Activated CD4-positive, alpha-beta T cell treated with anti-CD3 and anti-CD28 coated beads, Interleukin-2, amount 50 U/mL, for 48 hours (primary cell): ENCODE measurements around the gene HOXD10.

Source experiments
- DNase-seq, 2 experiments: peaks; one replicate each; pipeline ENCODE4 v3.0.0-alpha.2; 2020

HOXD10 gene

GRCh38 chr2:176152350-176153181 lies 36.0 kb downstream of the HOXD10 start:
- no peak for DNase-seq

DNA sequence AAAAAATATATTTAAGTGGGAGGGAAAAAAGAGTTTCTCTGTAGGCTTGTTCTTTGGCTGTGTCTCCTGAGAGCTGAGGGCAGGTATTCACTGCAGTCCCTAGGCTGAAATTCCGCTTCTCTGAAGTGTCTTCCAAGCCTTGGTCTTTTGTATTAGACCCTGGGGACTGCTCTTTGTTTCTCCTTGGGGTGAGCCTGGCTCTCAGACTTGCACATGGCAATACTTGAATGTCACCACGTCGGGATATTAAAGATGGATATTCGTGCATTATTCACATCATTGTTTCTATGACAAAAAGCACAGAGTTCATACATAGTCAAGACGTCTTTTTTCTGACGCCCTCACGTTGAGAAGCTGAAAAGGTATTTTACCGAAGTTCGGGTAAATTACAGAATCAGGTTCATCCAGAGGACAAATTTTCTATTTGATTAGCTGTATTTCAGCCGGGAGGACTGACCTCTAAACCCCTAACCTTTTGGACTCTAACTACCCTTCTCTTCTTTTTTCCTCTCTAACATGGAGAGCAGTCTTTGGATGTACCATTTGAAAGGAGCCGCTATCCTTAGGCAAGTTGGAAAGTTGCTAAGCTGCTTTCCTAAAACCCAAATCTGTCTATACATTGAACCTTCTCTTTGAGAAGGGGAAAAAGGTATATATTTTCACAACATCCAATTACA lies 38.1 kb downstream of the HOXD10 start:
- no peak for DNase-seq

DNA sequence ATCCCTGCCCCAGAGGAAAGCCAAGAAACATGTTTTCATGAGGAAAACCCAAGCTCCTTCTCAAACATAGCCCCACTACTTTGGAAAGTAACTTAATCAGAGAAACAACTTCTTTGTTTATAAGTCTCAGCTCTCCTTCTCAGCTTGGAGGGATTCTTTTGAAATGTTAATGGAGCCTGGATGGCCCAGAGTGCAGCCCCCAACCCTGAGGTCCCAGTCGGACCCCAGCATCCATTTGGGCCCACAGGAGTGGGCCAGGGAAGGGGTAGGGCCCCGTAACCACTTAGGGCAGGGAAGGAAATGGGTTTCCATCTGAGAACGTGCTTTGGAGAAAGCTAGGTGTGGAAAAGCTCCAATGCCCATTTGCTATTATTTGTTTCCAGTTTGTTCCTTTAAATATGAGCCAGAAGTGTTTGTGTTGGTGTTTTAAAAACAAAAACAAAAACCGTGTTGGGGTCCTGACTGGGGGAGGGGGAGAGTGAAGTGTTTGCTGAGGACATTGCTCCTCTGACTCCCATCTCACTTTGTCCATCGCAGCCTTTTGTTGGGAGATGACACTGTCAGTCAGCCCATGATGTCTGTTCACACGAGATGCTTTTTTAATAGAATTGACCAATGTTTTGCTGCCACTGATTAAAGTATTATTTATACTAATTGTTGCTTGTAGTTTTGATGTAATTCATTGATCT lies 38.9 kb downstream of the HOXD10 start:
- no peak for DNase-seq

DNA sequence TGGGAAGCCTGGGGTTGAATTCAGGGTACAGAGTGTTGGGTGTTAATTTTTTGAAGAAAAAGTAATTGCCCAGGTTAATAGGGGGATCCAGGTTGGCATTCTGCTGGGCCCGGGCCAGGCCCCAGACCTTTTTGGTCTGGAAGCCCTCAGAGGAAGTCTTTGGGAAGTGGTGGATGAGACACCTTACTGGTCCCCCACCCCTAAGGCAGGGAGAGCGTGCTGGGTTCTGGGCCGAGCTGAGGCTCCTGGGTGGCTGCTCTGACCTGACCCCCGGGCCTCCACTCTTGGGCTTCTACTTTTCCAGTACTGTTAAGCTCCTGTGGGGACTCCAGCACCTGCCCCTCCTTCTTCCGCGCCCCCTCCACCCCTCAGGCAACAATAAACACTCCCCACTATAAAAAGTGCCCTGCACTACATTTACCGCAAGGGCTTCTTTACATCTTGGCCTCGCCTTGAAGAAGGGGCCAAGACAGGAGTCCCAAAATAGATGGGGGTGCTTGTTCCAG lies 39.8 kb downstream of the HOXD10 start:
- DNase-seq = no peak

DNA sequence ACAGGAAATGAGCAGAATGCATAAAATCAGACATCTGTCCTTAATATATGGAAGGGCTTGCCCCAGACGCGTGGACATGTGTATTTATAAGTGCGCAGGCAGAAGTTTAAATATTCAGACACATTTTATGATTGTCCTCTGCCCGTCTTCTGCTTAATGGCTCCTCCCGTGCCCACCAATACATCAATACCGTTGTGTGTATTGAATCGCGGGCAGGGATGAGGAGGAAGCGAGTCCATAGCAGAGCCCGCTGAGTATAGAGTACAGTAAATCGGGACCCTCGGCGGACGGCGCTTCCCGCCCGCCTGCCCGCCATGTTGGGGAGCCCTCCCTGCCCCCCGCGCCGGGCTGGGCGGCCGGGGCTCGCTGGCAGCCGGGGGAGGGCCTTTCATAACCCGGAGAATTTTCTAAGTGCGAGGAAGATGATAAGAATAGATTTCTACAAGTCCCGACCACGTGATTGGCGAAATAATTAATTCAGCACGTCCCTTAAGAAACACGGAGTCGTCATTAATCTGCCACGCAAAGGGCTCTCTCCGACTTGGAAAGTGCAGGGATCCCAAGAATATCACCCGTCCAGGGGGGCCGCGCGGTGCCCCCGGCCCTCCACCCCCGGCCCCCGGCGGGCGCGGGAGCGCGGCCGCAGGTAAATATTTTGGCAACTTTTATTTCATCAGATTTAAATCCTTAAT lies 40.4 kb downstream of the HOXD10 start, which contains the start of gene HOXD3:
Gene HOXD3 (plus strand): TSS at position 501 of the 692 bp plus-strand sequence. CDS start 11,808 bp downstream, outside the sequence.
- no peak for DNase-seq

- no peak for DNase-seq
Observed at GRCh38 chr2:176157499-176158185, 41.1 kb downstream of the HOXD10 start.

DNA sequence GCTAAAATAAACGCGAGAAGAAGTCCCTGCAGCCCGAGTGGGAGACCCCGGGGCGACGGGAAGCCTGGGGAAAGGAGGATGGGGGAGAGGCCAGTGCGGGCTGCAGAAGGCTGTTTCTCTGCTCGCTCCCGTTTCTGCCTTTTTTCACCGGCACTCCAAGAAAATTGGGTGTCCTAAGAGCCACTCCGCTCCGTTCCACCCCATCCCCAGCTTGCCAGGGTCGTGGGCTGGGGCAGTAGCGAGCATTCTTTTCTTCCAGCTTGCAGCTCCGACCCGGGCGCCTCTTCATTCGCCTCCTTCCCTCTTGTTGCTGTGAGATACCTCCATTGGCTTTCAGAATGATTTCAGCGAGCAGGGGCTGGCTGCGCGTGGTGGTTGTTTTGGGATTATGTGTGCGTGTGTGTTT lies 41.6 kb downstream of the HOXD10 start:
- DNase-seq = no peak

DNA sequence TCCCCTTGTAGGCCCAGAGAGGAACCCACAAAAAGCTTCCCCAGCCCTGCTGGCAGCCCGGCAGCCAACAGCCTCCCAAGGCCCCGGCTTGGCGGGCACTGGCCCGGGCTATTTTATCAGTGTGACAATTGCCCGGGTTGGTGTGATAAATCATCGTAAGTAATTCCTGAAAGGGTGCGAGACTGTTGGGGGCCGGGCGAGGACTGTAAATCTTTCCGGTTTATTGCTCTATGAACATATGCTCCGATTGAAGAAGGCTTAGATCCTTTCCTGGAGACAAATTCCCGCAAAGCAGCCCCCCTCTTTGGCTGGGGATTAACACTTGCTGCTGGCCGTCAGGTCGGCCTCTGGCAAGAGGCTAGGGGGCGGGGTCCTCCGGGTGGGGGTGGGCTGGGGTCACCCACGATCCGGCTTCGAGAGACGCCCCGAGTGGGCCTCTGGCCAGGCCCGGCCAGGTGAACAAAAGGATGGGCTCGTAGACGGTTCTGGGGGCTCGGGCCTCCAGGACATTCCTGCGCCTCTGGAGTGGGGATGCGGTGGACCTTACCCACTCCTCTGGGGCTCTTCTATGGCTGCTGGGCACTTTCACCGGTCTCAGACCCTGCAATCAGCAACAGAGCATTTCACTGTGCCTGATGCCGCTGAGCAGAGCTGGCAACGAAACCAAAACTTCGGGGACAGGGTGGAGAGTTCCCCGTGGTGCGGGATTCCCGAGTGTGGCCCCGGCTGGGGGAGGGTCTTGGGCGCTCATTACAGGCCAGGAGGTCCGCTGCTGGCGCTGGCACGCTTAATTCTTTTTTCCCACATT lies 42.5 kb downstream of the HOXD10 start:
- no peak for DNase-seq

DNA sequence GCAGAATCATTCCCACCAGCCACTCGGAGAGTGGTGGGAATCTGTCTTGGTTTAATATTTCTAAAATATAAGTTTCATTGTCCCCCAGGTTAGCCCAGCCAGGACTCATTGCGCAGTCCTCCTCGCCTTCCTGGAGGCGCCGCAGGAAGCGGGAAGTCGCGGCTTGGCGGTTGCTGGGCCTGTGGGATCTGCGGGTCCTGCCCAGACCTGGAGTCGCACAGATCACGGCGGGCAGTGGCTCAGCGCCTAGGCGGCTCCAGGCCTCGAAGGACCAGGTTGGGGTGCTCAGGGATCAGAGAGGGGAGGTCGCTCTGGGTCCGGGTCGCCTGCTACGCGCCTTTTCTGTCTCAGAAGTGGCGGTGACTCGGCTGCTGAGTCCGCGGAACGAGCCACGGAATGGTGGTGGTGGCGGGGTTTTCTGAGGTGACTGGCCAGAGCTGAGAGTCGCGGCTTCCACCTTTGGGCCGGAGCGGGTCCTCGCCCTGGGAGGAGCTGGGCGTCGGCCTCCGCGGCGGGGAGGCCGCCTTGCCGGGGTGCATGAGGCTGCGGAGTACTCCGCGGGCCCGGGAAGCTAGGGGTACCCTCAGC lies 43.2 kb downstream of the HOXD10 start:
- no peak for DNase-seq

DNA sequence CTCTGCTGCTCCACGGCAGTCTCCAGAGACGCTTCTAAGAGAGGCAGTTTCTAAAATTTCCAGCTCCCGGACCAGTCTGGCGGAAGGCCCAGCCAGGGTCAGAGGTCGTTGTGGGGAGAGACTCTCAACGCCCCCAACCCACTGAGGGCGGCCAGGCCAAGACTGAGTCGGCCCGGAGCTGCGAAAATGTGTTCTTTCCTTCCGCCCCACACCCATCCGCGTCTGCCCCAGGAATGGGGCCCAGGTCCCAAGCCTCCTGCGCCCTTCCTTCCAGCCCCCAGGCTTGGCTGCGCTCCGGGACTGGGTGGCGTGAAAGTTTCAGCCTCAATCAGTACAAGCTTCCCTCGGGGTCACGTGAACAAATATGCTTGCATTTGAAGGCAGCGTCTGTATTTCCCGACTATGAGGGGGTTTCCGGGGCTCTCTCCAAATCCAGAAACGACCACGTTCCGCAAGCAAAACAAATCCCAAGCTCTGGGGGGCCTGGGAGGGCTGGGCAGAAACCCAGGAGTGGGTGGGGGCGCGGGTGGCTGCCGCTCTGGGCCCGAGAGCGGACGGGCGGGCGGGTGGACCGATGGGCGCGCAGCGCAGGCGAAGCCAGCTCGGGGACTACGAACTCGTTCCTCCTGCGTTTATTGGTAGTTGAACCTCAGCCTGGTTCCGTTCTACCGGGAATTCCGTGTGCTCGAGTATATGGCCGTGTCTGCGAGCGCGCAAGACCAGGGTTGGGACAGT lies 43.8 kb downstream of the HOXD10 start:
- DNase-seq = no peak

GRCh38 chr2:176160986-176161824 lies 44.6 kb downstream of the HOXD10 start:
- no peak for DNase-seq

GRCh38 chr2:176161825-176162626 lies 45.4 kb downstream of the HOXD10 start:
- DNase-seq = no peak

DNA sequence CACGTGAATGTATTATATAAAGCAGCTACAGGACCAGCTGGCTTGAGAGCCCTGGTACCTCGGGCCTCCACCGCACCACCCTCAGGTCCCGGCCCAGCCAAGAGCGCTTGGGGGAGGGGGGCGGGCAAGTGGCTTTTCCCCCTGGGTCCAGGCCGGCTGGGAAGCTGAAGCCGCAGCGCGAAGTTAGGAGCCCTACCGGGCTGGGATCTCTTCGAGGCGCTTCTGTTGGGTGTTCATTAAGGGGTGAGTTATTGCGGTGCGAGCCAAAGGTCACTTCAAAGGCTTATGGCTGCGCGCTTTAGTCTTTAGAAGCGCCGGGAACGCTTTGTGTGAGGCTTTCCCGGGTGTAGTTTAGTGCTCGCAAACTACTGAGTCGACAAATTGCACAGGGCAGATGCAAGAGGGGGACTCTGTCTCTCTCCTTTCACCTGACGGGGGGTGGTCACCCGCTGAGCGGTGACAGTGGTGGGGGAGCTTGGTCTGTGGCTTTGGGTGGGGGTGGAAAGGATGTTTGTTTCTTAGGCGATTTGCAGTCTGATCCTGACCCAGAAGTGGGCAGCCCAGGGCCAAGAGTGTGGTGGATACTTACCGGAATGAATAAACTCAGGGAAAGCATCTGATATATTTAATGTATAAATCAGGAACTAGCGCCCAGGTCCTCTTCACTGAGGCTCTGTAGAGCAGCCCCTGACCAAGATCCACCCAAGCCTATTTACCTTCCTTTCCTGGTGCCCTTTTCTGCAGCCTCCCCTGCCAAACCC lies 46.5 kb downstream of the HOXD10 start:
- no peak for DNase-seq

DNA sequence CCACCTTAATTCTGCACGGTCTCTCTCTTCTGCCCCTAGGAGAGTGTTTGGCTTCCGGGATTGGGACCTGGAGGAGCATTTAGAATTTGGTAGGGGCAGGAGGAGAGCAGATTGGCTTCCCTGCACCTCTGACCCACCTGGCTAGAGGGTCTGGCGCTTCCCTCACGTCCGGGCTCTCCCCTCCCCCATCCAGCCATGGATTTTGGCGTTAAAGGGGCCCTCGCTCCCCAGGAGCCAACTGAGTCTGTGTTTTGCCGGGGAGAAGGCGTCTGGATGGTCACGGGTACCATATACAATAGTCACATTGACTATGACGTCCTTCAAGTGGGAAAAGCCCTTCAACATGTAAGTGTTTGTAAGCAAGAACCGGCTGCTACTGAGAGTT lies 47.1 kb downstream of the HOXD10 start:
- DNase-seq = no peak

- DNase-seq = no peak
Observed at GRCh38 chr2:176164201-176164600, 47.6 kb downstream of the HOXD10 start.

DNA sequence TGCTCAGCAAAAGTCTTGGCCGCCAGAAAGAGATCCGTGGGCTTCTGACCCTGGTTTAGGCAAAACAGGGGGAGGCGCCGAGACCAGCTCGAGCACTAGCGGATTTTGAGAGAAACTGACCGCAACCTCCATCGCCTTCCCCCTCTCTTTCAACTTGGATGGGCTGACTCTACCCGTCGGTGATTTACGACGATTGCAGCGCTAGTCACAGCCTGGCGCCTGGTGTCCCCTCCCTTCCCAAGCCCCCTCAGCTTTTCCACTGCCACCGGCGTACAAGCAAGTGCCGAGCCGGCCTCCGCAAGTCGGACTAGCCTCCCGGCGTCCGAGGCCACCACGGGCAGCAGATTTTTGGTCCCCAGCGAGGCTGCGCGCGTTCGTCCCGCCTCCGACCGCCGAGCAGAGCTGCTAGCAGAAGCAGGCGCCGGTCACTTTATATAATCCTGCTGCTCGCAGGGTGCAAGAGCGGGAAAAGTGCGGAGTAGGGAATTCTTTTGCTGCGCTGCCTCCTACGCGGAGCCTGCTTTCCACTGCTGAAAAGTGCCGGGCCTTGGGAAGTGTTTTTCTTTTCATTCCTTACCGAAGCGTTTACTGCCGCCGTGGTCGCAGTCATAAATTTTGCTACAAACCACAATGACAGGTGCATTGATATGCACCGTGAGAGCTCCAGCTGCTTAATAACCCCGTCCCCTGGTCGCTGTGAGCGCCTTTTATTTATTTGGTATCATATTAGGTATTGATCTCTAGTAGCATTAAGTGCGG lies 48.2 kb downstream of the HOXD10 start:
- no peak for DNase-seq
